NOMO-1 treated with DMSO at 0.1 percent for 48 hours (cell line): ENCODE results near the gene TOP2A.

ENCODE experiments used
- DNase-seq: peaks from one replicate; lab custom pipeline; 2025; ENCODE audit not compliant: unreplicated experiment; lab: John Stamatoyannopoulos, UW

The TOP2A gene

GRCh38 chr17:40360091-40360490 is 57.6 kb downstream of the TOP2A start:
- no peak for DNase-seq

GRCh38 chr17:40358323-40359038 is 59.2 kb downstream of the TOP2A start:
- DNase-seq = peak; percentile 81

- DNase-seq = no peak
Measured at GRCh38 chr17:40356990-40357881, 60.5 kb downstream of the TOP2A start.

DNA sequence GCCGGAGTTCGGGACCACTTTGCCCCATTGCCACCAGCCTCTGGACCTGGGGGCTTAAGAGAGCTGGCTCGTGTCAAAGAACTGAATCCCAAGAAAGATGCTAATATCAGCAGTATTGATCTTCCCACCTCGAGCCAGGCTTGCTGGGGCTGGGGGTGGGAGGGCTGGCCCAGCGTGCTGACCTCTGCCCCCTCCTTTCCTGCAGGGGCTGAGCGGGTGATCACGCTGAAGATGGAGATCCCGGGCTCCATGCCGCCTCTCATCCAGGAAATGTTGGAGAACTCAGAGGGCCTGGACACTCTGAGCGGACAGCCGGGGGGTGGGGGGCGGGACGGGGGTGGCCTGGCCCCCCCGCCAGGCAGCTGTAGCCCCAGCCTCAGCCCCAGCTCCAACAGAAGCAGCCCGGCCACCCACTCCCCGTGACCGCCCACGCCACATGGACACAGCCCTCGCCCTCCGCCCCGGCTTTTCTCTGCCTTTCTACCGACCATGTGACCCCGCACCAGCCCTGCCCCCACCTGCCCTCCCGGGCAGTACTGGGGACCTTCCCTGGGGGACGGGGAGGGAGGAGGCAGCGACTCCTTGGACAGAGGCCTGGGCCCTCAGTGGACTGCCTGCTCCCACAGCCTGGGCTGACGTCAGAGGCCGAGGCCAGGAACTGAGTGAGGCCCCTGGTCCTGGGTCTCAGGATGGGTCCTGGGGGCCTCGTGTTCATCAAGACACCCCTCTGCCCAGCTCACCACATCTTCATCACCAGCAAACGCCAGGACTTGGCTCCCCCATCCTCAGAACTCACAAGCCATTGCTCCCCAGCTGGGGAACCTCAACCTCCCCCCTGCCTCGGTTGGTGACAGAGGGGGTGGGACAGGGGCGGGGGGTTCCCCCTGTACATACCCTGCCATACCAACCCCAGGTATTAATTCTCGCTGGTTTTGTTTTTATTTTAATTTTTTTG is 61.6 kb downstream of the TOP2A start:
- DNase-seq = no peak

DNA sequence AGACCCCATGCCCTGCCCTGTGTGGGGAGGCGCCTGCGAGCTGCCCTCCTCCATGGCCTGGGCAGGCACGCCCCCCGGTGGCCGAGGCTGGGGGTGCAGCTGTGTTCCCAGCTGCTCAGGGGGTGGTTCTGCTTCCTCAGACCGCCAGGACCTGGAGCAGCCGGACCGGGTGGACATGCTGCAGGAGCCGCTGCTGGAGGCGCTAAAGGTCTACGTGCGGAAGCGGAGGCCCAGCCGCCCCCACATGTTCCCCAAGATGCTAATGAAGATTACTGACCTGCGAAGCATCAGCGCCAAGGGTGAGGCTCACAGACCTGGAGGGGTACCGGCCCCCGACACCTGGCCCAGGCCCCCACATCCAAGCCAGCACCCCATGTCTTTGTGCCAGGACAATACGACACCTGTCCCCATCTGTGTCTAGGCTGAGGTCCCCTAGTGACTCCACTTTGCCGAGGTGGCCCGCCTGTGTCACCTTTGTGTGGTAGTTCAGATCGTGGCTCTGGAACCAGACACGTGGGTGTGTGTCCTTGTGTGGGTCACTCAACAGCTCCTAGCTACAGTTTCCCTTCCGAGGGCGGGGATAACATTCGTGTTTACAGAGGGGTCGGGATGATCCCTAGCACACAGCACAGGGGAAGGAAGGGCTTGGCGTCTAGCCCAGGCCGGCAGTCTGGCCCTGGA is 62.4 kb downstream of the TOP2A start:
- DNase-seq = peak; percentile 33

DNA sequence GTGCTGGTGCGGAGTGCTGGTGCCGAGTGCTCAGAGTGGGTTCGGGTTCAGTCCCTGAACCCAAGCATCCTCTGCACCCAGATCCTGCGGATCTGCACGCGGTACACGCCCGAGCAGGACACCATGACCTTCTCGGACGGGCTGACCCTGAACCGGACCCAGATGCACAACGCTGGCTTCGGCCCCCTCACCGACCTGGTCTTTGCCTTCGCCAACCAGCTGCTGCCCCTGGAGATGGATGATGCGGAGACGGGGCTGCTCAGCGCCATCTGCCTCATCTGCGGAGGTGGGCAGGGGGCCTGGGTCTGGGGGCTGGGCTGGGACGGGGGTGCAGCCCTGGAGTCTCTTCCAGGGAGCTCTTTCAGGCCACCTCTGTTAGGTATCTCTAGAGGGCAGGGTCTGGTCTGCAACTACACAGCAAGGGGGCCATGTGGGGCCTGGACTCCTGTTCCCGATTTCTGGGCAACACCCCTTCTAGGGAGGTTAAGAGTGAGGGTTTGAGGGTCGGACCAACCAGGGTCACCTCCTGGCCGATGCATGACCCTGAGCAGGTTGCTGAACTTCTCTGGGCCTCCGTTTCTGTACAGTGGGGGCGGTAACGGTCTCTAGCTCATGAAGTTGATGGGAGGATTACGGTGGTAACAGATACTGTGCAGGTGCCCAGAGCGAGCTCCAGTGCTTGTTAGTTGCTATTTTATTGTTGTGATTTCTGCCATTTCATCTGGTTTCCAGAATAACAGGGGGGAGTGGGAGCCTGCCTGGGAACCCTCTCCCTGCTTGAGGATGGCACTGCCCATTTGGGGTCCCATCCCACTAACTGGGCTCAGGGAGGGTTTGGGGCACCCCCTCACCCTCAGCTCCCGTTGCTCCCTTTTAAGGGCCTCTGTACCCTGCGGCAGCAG is 63.2 kb downstream of the TOP2A start:
- DNase-seq = no peak

- DNase-seq = peak; percentile 96
Measured at GRCh38 chr17:40352779-40353394, 64.8 kb downstream of the TOP2A start.

DNA sequence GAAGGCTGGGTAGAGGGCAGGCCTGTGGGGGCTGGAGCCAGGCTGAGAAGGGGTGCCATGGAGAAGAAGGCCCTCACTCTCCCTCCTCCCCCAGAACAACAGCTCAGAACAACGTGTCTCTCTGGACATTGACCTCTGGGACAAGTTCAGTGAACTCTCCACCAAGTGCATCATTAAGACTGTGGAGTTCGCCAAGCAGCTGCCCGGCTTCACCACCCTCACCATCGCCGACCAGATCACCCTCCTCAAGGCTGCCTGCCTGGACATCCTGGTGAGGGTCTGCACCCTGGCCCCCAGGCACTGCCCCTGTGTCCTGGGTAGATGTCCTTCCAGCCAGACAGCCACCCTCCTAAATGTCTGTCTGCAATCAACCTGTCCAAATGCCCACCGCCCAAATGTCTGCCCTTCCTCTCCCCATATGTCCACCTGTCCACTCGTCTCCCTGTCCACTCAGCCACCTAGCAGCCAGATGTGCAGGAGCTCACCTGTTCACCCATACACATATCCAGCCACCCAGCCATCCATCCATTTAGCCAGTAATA is 65.4 kb downstream of the TOP2A start:
- DNase-seq = no peak

GRCh38 chr17:40351359-40352236 is 66.1 kb downstream of the TOP2A start:
- DNase-seq = no peak

- no peak for DNase-seq
Measured at GRCh38 chr17:40350689-40351358, 66.9 kb downstream of the TOP2A start.

DNA sequence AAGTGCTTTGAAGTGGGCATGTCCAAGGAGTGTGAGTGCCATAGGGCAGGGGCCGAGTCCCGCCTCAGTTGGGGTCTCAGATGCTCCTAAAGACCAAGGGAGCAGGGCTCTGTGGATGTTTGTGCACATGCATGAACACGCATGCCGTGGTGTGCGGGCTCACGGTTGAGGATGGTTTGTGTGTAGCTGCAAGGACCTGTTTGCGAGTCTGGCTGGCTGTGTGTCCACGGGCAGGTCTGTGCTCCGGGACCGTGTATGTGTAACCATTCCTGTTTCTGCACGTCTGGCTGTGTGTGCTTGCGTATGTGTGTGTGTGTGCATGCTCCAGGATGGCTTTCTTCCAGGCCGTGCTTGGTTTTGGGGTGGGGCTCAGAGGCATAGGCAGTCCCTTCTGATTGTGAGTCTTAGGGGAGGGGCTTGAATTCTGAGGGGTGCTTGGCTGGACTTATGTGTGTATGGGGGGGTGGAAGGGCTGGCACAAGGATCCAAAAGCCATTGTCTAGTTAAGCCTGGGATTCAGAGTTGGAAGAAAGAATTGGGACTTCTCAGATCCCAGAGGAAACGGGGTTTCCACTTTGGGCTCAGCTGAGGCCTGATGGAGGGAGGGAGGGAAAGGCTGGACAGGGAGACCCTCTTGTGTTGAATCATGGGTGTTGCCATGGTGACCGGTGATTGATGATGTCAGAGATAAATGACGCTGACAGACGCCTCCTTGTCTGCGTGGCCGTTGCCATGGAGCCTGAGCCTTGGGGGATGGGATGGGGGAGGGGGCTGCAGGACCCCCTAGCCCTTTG is 67.6 kb downstream of the TOP2A start:
- DNase-seq = no peak

- no peak for DNase-seq
Measured at GRCh38 chr17:40349477-40349894, 68.2 kb downstream of the TOP2A start.

- DNase-seq = no peak
Measured at GRCh38 chr17:40348562-40349476, 68.9 kb downstream of the TOP2A start.

GRCh38 chr17:40348136-40348504 is 69.6 kb downstream of the TOP2A start:
- no peak for DNase-seq

DNA sequence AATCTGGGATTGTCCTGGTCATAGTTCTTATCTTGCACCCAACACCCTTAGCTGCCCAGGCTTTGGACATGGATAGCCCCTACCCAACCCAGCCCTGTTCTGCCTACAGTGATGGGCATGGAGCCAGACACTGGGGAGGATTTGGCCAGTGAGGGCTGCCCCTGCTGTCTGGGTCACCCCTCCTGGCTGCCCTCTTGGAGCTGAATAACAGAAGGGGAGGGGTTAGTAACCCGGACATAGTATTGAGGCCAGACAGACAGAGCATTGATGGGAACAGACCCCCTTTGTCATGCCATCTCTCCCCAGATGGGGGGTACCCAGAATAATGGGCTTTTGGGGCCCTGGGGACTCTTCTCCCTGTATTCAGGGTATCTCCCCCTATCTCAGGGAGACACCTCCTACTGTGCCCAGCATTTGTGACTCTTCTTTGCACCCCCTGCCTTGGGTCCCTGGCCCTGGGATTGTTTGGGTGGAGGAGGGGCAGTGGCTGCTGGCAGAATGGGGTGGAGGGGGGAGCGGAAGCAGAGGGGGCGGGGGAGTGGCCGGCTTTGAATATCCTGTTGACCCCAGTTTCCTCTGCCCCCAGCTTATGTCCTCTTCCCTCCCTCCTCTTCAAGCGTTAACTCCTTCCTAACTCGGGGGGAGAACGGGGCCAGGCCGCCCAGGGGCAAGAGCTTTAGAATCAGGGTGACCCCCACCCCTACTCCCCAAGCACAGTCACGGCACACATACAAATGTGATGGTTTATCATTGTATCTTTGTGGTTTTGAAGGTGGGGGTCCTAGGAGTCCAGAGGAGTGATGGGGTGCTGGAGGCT is 70.2 kb downstream of the TOP2A start:
- DNase-seq = no peak
